Body of pancreas (tissue), 4 donors: ENCODE data around the gene DIS3. TPM values are rescaled to one million over a fixed set of nuclear protein-coding genes. Genes with fewer than 3 reads are reported as not detected.

ENCODE experiments used
- ATAC-seq: fragments of 150-250 bp; one replicate; pipeline ENCODE4 v1.9.1; 2016
- DNase-seq, 4 donors: peaks; one replicate each; pipeline ENCODE4 v3.0.0-alpha.2; 2019
- H3K27ac ChIP-seq, 4 donors: fragments of 200-600 bp; sonication (generic); 1 replicate in 3 of 4; 2 replicates in 1 of 4; pipeline versions ENCODE4 v1.5.1 to v1.6.1; 2016 to 2019; ENCODE audit warnings: mild to moderate bottlenecking in 1 of 4, mixed read lengths in 1 of 4, moderate library complexity in 1 of 4
- H3K27me3 ChIP-seq, 2 donors: fragments of 200-600 bp; sonication (generic); one replicate each; pipeline ENCODE4 v1.6.0; 2016; ENCODE audit warnings: mild to moderate bottlenecking in 1 of 2
- H3K36me3 ChIP-seq, 2 donors: fragments of 200-600 bp; sonication (generic); replicated peaks in 1 of 2; 2 replicates each; pipeline ENCODE4 v1.5.1; 2016; ENCODE audit warnings: low read depth in 2 of 2; ENCODE audit not compliant: insufficient read depth in 1 of 2
- H3K4me1 ChIP-seq: fragments of 200-600 bp; sonication (generic); one replicate; pipeline ENCODE4 v1.6.0; 2016
- H3K4me3 ChIP-seq, 2 donors: fragments of 200-600 bp; sonication (generic); 1 replicate in 1 of 2; 2 replicates in 1 of 2; pipeline ENCODE4 v1.5.1; 2016 to 2019
- H3K9me3 ChIP-seq, 3 donors: fragments of 200-600 bp; sonication (generic); 1 replicate in 2 of 3; 2 replicates in 1 of 3; pipeline ENCODE4 v1.5.1; 2016
- CTCF ChIP-seq, 7 experiments: fragments of 450-650 bp in 4 of 7; fragments of 200-600 bp in 3 of 7; sonication (generic) in 3 of 7; IDR thresholded peaks; one replicate each; pipeline ENCODE4 v1.5.1; 2016 to 2019; ENCODE audit warnings: antibody characterized with exemption in 7 of 7
- POLR2A ChIP-seq, 3 donors: fragments of 450-650 bp; IDR thresholded peaks; one replicate each; pipeline ENCODE4 v1.6.1; 2016; ENCODE audit warnings: antibody characterized with exemption in 3 of 3, mild to moderate bottlenecking in 2 of 3
- WGBS, 2 donors: methylation state at CpG; one replicate each; pipeline ENCODE4 v1.1.5; 2017; 5-methylcytosine and 5-hydroxymethylcytosine counted together
- intact Hi-C: fragments of 100-400 bp; cut with DNase I; formaldehyde crosslinking; loops from one replicate; pipeline ENCODE4 v1.15.1; 2023
- total RNA-seq, 2 donors: library from RNA; depleted of rRNA; stranded (reverse); fragments of >200 nt; gene quantifications; one replicate each; pipeline ENCODE4 v1.1.0, GENCODE V29; 2016

Gene DIS3
- total RNA-seq, 2 donors from 2014 or later: 7.9 to 10.1 TPM

GRCh38 chr13:72774019-72774418 is 7.7 kb downstream of the DIS3 start:
- TF ChIP-seq CTCF (IDR thresholded peaks at IDR 0.05): no peak
- H3K27me3 ChIP-seq: no peaks in the 10 kb centered on the region
- no peaks in the 10 kb centered on the region for H3K9me3 ChIP-seq
- no peak overlapping the region for H3K27ac ChIP-seq
- no peaks in the 10 kb centered on the region for H3K4me1 ChIP-seq
- intact Hi-C loops: no loop called here
- 78 to 90% methylated on average over 2 of the region's 2 CpGs for WGBS, 2 donors
- H3K36me3 ChIP-seq: peaks cover 27 to 58% of the 10 kb centered on the region in 2 donors
- ATAC-seq (no peak), DNase-seq (no peak)
- no peak overlapping the region for H3K4me3 ChIP-seq

- DNase-seq (no peak), ATAC-seq (no peak)
- H3K9me3 ChIP-seq: no peaks in the 10 kb centered on the region
- intact Hi-C loops: no loop called here
- no peak overlapping the region for H3K4me3 ChIP-seq
- H3K36me3 ChIP-seq: peaks cover 13 to 70% of the 10 kb centered on the region in 2 donors
- no peak overlapping the region for H3K27ac ChIP-seq
- WGBS, 2 donors: 60 to 71% methylated on average over 2 of the region's 2 CpGs
- H3K4me1 ChIP-seq: no peaks in the 10 kb centered on the region
- no peaks in the 10 kb centered on the region for H3K27me3 ChIP-seq
- TF ChIP-seq CTCF (IDR thresholded peaks at IDR 0.05) (no peak), POLR2A (IDR thresholded peaks at IDR 0.05) (no peak)
These were observed 18.3 kb downstream of the DIS3 start for GRCh38 chr13:72763411-72763810.

- Histone ChIP-seq H3K4me3 (no peak overlapping the region), H3K9me3 (no peaks in the 10 kb centered on the region), H3K27me3 (no peaks in the 10 kb centered on the region), H3K4me1 (no peaks in the 10 kb centered on the region), H3K27ac (no peak overlapping the region), H3K36me3 (peaks cover 11 to 50% of the 10 kb centered on the region in 2 donors)
- intact Hi-C loops: no loop called here
- DNase-seq (no peak), ATAC-seq (no peak)
- TF ChIP-seq CTCF (IDR thresholded peaks at IDR 0.05) (no peak), POLR2A (IDR thresholded peaks at IDR 0.05) (no peak)
- WGBS, 2 donors: 57 to 66% methylated on average over 3 of the region's 3 CpGs
These were observed 21.5 kb downstream of the DIS3 start for GRCh38 chr13:72760189-72760588.

- 68 to 70% methylated on average over 4 of the region's 4 CpGs for WGBS, 2 donors
- no peaks in the 10 kb centered on the region for H3K4me1 ChIP-seq
- H3K4me3 ChIP-seq: no peak overlapping the region
- TF ChIP-seq POLR2A (IDR thresholded peaks at IDR 0.05): no peak
- TF ChIP-seq CTCF (IDR thresholded peaks at IDR 0.05): no peak
- intact Hi-C loops: no loop called here
- peaks cover 7 to 42% of the 10 kb centered on the region in 2 donors for H3K36me3 ChIP-seq
- H3K27me3 ChIP-seq: no peaks in the 10 kb centered on the region
- no peak for ATAC-seq
- no peak overlapping the region for H3K27ac ChIP-seq
- no peaks in the 10 kb centered on the region for H3K9me3 ChIP-seq
- no peak for DNase-seq
These were observed 23.7 kb downstream of the DIS3 start for GRCh38 chr13:72757792-72758535.

- Histone ChIP-seq H3K9me3 (no peaks in the 10 kb centered on the region), H3K4me3 (no peak overlapping the region), H3K27ac (no peak overlapping the region), H3K27me3 (no peaks in the 10 kb centered on the region), H3K4me1 (no peaks in the 10 kb centered on the region), H3K36me3 (peaks cover 0 to 13% of the 10 kb centered on the region in 2 donors)
- DNase-seq: no peak
- 92 to 96% methylated on average over 6 of the region's 6 CpGs for WGBS, 2 donors
- no peak for ATAC-seq
- TF ChIP-seq POLR2A (IDR thresholded peaks at IDR 0.05) (no peak), CTCF (IDR thresholded peaks at IDR 0.05) (no peak)
- intact Hi-C loops: no loop called here
These were observed 27.6 kb downstream of the DIS3 start for GRCh38 chr13:72754111-72754510.
